HG03135 (cell line): ENCODE data around the gene CCL7.
"Not testable (repeated sequence)": the region's sequence is repeated elsewhere in the genome, so short reads cannot be mapped to it uniquely, and the experiment has no call there.

Experiments
- ATAC-seq: cut with Tn5 transposase; IDR thresholded peaks from one replicate; pipeline ENCODE4 v1.9.1; 2021; ENCODE audit warnings: mild to moderate bottlenecking, moderate library complexity; ENCODE audit not compliant: unreplicated experiment

The CCL7 gene

DNA sequence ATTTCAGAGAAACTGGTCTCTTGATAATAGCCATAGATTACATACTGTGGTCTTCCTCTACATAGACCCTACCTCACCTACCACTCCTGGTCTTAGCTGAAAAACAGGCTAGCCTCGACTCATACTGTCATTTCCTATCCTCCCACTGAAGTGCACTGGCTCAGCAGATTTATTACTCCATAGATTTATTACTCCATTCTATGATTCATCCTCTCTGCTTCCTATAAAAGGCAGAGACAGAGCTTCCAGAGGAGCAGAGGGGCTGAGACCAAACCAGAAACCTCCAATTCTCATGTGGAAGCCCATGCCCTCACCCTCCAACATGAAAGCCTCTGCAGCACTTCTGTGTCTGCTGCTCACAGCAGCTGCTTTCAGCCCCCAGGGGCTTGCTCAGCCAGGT is at the start of gene CCL7:
TSS of gene CCL7 (plus strand) at position 253 of the 400 bp plus-strand sequence. CDS start at position 323, 70 bp downstream.
- no peak for ATAC-seq

DNA sequence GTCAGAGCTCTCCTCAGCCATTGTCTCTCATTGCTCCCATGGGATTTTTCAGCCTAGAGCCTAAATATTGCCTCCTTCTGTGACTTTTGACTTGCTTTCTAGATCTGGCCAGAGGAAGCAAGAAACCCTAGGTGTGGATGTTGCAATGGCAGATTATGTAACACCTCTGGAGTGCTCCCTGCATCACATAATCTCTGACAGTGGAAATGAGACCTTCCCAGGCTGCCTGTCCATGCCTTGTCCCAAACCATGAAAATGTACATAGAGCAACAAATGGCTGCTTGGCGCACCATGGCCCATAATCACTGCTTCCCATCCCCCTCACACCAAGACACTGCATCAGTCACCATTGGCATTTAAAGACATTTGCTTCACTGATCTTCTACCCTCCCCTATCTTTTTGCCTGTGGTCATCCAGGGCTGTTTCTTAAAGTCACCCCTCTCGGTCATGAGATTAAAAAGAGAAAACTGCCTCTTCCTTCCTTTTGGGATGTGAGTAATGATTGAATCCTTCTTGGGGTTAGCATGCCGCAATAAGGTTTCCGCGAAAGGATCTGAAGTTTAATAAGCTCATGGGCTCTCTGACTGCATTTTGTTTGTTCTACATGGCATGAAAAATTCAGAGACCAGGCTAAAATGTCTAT is 49.1 kb upstream of the CCL7 start:
- no peak for ATAC-seq

- no peak for ATAC-seq
Measured at GRCh38 chr17:34221411-34221810, 48.6 kb upstream of the CCL7 start.

DNA sequence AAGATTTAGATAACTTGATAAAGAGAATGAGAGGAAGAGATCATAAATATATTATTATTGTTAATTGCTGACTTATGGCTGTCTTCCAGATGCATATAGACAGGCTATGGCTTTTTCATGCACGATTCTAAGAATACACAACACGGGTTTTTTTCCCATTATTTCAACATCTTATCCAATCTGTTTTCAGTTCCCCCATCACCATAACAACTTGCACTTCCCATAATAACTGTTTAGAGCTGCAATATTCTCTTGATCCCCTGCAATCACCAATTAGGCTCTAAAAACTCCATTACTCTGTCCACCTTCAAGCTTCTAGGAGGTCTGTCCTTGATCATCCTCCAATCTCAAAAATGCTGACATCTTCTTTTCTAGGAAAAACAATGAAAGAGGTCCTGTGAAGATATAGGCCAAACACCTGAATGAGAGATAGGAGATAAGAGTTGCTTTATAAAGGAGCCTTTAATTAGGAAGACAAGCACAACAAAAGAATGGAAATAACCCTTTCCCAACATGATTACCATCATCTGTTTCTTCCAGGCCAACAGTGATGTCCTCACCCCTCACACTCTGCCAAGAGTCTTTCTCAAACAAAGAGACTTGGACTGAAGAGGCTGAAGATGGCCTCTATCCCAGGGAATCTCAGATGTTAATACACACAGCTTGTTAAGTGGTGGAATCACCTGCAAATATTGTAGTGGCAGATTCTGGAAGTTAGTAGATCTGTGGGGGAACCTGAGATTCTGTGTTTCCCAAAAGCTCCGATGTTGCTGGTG is 47.1 kb upstream of the CCL7 start:
- no peak for ATAC-seq

- no peak for ATAC-seq
Measured at GRCh38 chr17:34225046-34225445, 45.0 kb upstream of the CCL7 start.

- ATAC-seq, result no peak
Measured at GRCh38 chr17:34226011-34226743, 43.8 kb upstream of the CCL7 start.

DNA sequence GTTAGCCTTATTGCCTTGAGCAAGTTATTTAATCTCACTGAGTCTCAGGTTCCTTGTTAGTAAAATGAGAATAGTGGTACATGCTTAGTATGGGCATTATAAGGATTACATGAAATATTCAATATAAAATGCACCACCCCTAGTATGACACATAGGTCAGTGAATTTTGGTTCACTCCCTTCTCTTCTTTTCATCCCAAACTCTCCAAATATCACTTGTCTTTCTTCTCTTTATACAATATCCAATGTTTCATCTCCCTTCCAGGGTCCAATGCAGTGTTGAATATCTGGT is 43.3 kb upstream of the CCL7 start:
- ATAC-seq, result no peak

DNA sequence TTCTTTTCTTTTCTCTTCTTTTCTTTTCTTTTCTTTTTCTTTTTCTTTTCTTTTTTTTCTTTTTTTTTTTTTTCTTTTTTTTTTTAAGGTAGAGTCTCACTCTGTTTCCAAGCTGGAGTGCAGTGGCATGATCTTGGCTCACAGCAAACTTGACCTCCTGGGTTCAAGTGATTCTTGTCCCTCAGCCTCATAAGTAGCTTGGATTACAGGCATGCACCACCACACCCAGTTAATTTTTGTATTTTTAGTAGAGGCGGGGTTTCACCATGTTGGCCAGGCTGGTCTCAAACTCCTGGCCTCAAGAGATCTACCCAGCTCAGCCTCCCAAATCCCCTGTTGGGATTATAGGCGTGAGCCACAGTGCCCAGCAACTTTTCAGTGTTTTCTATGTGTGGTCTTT is 42.7 kb upstream of the CCL7 start:
- not testable (repeated sequence) for ATAC-seq

GRCh38 chr17:34227707-34228106 is 42.3 kb upstream of the CCL7 start:
- ATAC-seq, result no peak

- ATAC-seq, result no peak
Measured at GRCh38 chr17:34228781-34229180, 41.2 kb upstream of the CCL7 start.

GRCh38 chr17:34230342-34230741 is 39.7 kb upstream of the CCL7 start:
- ATAC-seq, result no peak

DNA sequence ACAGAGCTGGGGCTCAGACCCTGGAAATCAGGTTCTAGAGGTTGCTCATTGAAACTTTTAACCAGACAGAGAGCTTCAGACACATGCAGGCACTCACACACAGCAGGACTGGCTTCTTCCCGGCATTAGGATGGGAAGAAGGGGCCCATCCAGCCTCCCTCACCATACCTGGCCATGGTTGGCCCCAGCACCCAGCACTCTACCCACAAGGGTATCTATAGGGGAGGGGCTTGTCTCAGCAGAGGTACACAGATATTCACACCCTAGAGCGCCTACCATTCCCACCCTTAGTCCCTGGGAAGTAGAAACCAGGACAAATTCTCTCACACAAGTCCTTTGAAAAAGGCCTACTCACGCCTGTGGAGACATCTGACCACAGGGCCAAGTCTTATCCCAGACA is 35.4 kb upstream of the CCL7 start:
- no peak for ATAC-seq

GRCh38 chr17:34235389-34236028 is 34.5 kb upstream of the CCL7 start:
- no peak for ATAC-seq

DNA sequence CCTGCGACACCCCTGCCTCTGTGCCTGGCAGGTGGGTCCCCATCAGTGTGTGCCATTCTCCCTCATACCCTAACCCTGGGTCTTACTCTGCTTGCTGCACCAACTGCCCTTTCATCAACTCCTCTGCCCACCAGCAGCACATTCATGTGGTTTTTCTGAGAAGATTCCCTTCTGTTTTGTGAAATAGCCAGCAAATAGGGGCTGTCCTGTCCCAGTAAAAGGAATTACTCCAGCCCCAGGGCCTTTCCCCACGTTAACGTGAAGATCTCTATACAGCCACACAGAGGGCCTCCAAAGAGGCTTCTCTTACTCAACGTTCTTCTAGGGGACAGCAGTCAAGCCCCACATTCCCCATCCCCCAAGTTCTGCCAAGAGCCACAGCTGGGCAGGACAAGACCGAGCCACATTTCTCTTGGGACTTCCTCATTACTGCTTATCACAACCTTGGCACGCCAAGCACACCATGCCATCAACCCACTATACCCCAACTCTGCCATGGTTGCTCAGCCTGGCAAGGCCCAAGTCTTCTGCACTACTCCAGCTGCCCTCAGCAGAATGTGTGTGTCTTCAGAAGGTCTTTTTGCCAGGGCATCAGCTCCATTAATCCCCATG is 33.6 kb upstream of the CCL7 start:
- ATAC-seq, result no peak

- ATAC-seq, result no peak
Measured at GRCh38 chr17:34237458-34237857, 32.6 kb upstream of the CCL7 start.

DNA sequence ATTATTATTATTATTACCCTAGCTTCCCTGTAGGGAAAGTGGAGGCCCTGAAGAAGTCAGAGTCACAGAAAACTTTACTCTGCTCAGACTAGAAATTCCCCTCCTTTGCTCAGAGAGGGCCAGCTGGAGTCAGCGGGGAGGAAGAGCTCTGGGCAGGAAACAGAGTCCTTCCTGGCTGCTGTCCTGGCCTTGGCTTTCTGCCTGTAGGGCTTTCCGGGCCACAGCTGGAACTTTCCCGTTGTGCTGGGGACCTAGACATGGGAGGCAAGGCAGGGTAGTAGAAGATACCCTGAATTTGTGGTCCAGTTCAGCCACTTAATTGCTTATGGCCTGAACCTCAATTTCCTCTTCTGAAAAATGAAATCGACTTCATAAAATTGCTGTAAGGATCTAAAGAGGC is 29.0 kb upstream of the CCL7 start:
- no peak for ATAC-seq

GRCh38 chr17:34242587-34243363 is 27.2 kb upstream of the CCL7 start:
- peak; percentile 46 for ATAC-seq

DNA sequence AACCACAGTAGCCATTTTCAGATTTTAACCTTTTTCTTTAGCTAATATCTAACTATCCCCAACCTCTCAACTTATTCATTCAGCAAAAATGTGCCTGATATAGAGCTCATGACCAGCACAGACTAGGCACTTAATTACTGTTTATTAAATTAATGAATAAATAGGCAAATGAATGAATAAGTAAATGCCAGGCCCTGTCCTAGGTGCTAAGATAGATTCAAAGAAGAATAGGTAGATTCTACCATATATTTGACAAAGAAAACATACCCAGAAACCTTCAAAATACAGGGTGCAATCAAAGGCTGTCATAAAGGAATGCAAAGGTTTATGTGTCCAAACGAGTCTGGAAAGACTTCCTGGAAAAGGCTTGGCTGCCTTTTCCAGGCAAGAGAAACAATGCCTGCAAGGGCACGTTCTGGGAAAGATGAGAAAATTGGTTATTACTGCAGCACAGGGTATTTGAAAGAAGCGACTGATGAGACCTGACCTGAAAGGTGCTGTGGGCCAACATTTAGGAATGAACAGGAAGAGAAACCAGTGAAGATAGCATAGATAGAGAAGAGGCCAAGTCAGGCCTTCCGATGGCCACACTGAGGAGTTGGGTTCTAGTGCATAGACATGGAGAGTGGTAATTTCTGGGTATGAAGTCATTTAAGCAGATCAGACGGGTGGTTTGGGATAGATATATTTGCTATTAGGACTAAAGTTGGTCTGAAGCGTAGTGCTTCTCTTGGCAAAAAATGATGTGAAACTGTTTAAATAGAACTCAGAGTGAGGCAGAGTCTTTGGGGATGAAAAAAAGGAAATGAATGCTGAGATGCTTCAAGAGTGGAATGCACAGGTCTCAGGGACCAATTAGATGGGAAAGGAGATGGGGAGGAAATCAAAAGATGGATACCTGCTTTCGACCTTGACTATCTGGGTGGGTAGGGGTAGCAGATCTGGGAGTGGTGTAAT is 26.4 kb upstream of the CCL7 start:
- no peak for ATAC-seq

DNA sequence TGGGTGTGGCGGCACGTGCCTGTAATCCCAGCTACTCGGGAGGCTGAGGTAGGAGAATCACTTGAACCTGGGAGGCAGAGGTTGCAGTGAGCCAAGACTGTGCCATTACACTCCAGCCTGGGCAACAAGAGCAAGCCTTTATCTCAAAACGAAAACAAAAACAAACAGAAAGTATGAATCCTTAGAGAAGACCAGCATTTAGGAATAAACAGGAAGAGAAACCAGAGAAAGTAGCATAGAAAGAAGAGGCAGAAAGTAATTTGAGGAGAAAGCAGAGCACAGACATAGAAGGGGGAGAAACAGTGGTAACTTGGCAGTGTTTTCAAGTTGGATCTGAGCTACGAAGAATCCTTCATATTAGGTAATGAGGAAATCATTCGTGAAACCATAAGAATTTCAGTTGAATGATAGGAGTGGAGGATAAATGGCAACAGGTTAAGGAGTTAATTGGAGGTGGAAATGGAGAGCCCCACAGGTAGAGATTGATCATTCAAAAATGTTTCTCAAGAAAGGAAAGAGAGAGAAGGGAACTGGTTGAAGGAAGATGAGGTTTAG is 24.6 kb upstream of the CCL7 start:
- ATAC-seq, result no peak
